ENCODE data around the gene TRIM61. TPM values are rescaled to one million over a fixed set of nuclear protein-coding genes. Genes with fewer than 3 reads are reported as not detected.
"Not testable (repeated sequence)": the region's sequence is repeated elsewhere in the genome, so short reads cannot be mapped to it uniquely, and the experiment has no call there.

The TRIM61 gene
- polyA plus RNA-seq, 1 of the 3 experiments (the other 2 are of a cell fraction), result not detected

DNA sequence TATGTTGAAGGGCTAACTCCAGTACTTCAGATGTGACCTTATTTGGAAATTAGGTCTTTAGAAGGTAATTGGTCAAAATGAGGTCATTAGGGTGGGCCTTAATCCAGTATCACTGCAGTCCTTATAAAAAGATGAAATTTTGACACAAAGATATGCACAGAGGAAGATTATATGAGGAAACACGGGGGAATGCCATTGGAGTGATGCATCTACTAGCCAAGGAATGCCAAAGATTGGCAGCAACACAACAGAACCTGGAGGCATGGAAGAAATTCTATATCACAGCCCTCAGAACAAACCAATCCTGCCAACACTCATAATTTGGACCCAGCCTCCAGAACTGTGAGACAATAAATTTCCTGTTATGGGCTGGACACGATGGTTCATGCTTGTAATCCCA lies 17.6 kb downstream of the TRIM61 start:
- CTCF ChIA-PET, result no interaction called here
- WGBS (ENCODE audit: low lambda C conversion rate), result 48% methylated on average over 2 of the region's 2 CpGs

GRCh38 chr4:164959421-164959820 lies 18.0 kb downstream of the TRIM61 start:
- DNase-seq; H3K27ac ChIP-seq (ENCODE audit: low read depth in 2 of 2, low read length in 1 of 2); H3K79me2 ChIP-seq (ENCODE audit: insufficient read depth); H3K27me3 ChIP-seq (ENCODE audit: insufficient read depth); H4K20me1 ChIP-seq (ENCODE audit: insufficient read depth); H3F3A ChIP-seq (replicated peaks; ENCODE audit: insufficient read depth); H3K4me2 ChIP-seq; H3K4me3 ChIP-seq (ENCODE audit: low read depth in 2 of 2, low read length in 1 of 2); H3K9me3 ChIP-seq; POLR2A ChIA-PET; H3K36me3 ChIP-seq (replicated peaks in 1 of 2; ENCODE audit: control insufficient read depth in 1 of 2, insufficient read depth in 2 of 2, low read length in 1 of 2); H3K9me2 ChIP-seq; H3K9ac ChIP-seq; H3K4me1 ChIP-seq (ENCODE audit: control insufficient read depth in 1 of 2, insufficient read depth in 2 of 2, low read depth in 1 of 2, low read length in 1 of 2); CTCF ChIA-PET; H2AFZ ChIP-seq (ENCODE audit: low read depth): not testable (repeated sequence)
- 63% methylated on average over 2 of the region's 3 CpGs for WGBS (ENCODE audit: low lambda C conversion rate)

More for the DNA sequence above, 17.6 kb downstream of the TRIM61 start:
- Histone ChIP-seq H3K36me3 (replicated peaks in 1 of 2; ENCODE audit: control insufficient read depth in 1 of 2, insufficient read depth in 2 of 2, low read length in 1 of 2) (no peaks in the 10 kb centered on the region), H3K4me1 (ENCODE audit: control insufficient read depth in 1 of 2, insufficient read depth in 2 of 2, low read depth in 1 of 2, low read length in 1 of 2) (peaks cover 0 to 5% of the 10 kb centered on the region in 2 experiments; a peak in 2 of 4 replicates), H3K27ac (ENCODE audit: low read depth in 2 of 2, low read length in 1 of 2) (no peak overlapping the region), H4K20me1 (ENCODE audit: insufficient read depth) (no peaks in the 10 kb centered on the region), H3K9me3 (no peaks in the 10 kb centered on the region), H3K4me3 (ENCODE audit: low read depth in 2 of 2, low read length in 1 of 2) (no peak overlapping the region), H3K27me3 (ENCODE audit: insufficient read depth) (no peaks in the 10 kb centered on the region), H3K79me2 (ENCODE audit: insufficient read depth) (no peaks in the 10 kb centered on the region), H3K9ac (no peak overlapping the region), H3K4me2 (no peak overlapping the region), H2AFZ (ENCODE audit: low read depth) (no peak overlapping the region), H3F3A (replicated peaks; ENCODE audit: insufficient read depth) (no peaks in the 10 kb centered on the region), H3K9me2 (no peaks in the 10 kb centered on the region)
- TF ChIP-seq, protein P1, sequence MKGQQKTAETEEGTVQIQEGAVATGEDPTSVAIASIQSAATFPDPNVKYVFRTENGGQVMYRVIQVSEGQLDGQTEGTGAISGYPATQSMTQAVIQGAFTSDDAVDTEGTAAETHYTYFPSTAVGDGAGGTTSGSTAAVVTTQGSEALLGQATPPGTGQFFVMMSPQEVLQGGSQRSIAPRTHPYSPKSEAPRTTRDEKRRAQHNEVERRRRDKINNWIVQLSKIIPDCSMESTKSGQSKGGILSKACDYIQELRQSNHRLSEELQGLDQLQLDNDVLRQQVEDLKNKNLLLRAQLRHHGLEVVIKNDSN (IDR thresholded peaks at IDR 0.05; ENCODE audit: borderline replicate concordance, low read depth), result no peak
- TF ChIP-seq TEAD4 (IDR thresholded peaks at IDR 0.05; ENCODE audit: borderline replicate concordance, insufficient read depth) (no peak), MXI1 (IDR thresholded peaks at IDR 0.05; ENCODE audit: low read depth, low read length) (no peak), TCF12 (IDR thresholded peaks at IDR 0.05) (no peak), JUND (IDR thresholded peaks at IDR 0.05) (no peak), EZH2phosphoT487 (IDR thresholded peaks at IDR 0.05; ENCODE audit: borderline replicate concordance, low read depth) (no peak), EP300 (IDR thresholded peaks at IDR 0.05; ENCODE audit: borderline replicate concordance in 1 of 2, low read depth in 1 of 2, low read length in 1 of 2) (no peak), GABPA (IDR thresholded peaks at IDR 0.05; ENCODE audit: low read depth) (no peak), NRF1 (IDR thresholded peaks at IDR 0.05; ENCODE audit: low read depth, low read length) (no peak), MEF2A (IDR thresholded peaks at IDR 0.05; ENCODE audit: borderline replicate concordance, low read depth) (no peak), RFX5 (IDR thresholded peaks at IDR 0.05; ENCODE audit: low read length) (no peak), NFIC (IDR thresholded peaks at IDR 0.05; ENCODE audit: borderline replicate concordance) (no peak)
- TF ChIP-seq, protein P2, sequence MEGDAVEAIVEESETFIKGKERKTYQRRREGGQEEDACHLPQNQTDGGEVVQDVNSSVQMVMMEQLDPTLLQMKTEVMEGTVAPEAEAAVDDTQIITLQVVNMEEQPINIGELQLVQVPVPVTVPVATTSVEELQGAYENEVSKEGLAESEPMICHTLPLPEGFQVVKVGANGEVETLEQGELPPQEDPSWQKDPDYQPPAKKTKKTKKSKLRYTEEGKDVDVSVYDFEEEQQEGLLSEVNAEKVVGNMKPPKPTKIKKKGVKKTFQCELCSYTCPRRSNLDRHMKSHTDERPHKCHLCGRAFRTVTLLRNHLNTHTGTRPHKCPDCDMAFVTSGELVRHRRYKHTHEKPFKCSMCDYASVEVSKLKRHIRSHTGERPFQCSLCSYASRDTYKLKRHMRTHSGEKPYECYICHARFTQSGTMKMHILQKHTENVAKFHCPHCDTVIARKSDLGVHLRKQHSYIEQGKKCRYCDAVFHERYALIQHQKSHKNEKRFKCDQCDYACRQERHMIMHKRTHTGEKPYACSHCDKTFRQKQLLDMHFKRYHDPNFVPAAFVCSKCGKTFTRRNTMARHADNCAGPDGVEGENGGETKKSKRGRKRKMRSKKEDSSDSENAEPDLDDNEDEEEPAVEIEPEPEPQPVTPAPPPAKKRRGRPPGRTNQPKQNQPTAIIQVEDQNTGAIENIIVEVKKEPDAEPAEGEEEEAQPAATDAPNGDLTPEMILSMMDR (IDR thresholded peaks at IDR 0.05), result no peak
- TF ChIP-seq, protein P3, sequence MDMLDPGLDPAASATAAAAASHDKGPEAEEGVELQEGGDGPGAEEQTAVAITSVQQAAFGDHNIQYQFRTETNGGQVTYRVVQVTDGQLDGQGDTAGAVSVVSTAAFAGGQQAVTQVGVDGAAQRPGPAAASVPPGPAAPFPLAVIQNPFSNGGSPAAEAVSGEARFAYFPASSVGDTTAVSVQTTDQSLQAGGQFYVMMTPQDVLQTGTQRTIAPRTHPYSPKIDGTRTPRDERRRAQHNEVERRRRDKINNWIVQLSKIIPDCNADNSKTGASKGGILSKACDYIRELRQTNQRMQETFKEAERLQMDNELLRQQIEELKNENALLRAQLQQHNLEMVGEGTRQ (IDR thresholded peaks at IDR 0.05; ENCODE audit: borderline replicate concordance, low read depth, low read length), result no peak
- POLR2A ChIA-PET, result no interaction called here
- no peak for DNase-seq

All from SK-N-SH (cell line).